CD4-positive, CD25-positive, alpha-beta regulatory T cell (primary cell): ENCODE data around the gene RNF213. TPM values are rescaled to one million over a fixed set of nuclear protein-coding genes. Genes with fewer than 3 reads are reported as not detected.
A peak's percentile ranks its signal among the peaks of the same experiment; 100 is the strongest.

Experiments
- ATAC-seq, 2 donors: fragments of 150-1000 bp; cut with Tn5 transposase; one replicate each; pipeline ENCODE4 v1.10.0; 2021; ENCODE audit warnings: low read depth in 2 of 2, moderate number of reproducible peaks in 2 of 2, moderate library complexity in 1 of 2
- DNase-seq, 3 donors: peaks; one replicate each; pipeline versions ENCODE4 v3.0.0 to v3.0.0-alpha.2; 2012 to 2022; ENCODE audit warnings: mixed read lengths in 1 of 3
- H3K27ac ChIP-seq: one replicate; pipeline ENCODE4 v1.7.0; 2013; ENCODE audit warnings: mild to moderate bottlenecking, low read length; ENCODE audit not compliant: insufficient read depth, poor library complexity, severe bottlenecking
- H3K27me3 ChIP-seq: one replicate; pipeline ENCODE4 v1.7.0; 2013; ENCODE audit warnings: low read length; ENCODE audit not compliant: control insufficient read depth, insufficient read depth
- H3K36me3 ChIP-seq: one replicate; pipeline ENCODE4 v1.7.0; 2013; ENCODE audit warnings: mild to moderate bottlenecking, low read length, moderate library complexity; ENCODE audit not compliant: control insufficient read depth, insufficient read depth
- H3K4me1 ChIP-seq: 2 replicates; pipeline ENCODE4 v1.7.0; 2013; ENCODE audit warnings: mild to moderate bottlenecking, low read length; ENCODE audit not compliant: insufficient read depth, control insufficient read depth, poor library complexity, severe bottlenecking
- H3K4me3 ChIP-seq: one replicate; pipeline ENCODE4 v1.7.0; 2013; ENCODE audit warnings: low read depth, mild to moderate bottlenecking, low read length, moderate library complexity
- H3K9me3 ChIP-seq, 2 experiments: 1 replicate in 1 of 2; 2 replicates in 1 of 2; pipeline ENCODE4 v1.7.0; 2013; ENCODE audit warnings: low read length in 2 of 2, mild to moderate bottlenecking in 1 of 2, moderate library complexity in 1 of 2; ENCODE audit not compliant: control insufficient read depth in 2 of 2
- H3K27ac Mint-ChIP-seq, 3 donors: one replicate each; pipeline ENCODE4 v1.8.0; 2020 to 2022; ENCODE audit warnings: mild to moderate bottlenecking in 3 of 3, mixed read lengths in 3 of 3, moderate library complexity in 2 of 3
- H3K27me3 Mint-ChIP-seq: one replicate; pipeline ENCODE4 v1.8.0; 2022; ENCODE audit warnings: mild to moderate bottlenecking, mixed read lengths
- H3K36me3 Mint-ChIP-seq: one replicate; pipeline ENCODE4 v1.8.0; 2020; ENCODE audit warnings: mixed read lengths
- H3K4me1 Mint-ChIP-seq, 4 donors: one replicate each; pipeline ENCODE4 v1.8.0; 2020 to 2022; ENCODE audit warnings: mixed read lengths in 4 of 4, mild to moderate bottlenecking in 1 of 4
- H3K4me3 Mint-ChIP-seq, 4 donors: one replicate each; pipeline ENCODE4 v1.8.0; 2020 to 2022; ENCODE audit warnings: mild to moderate bottlenecking in 4 of 4, mixed read lengths in 4 of 4, moderate library complexity in 3 of 4
- H3K9me3 Mint-ChIP-seq, 7 donors: one replicate each; pipeline ENCODE4 v1.8.0; 2020 to 2022; ENCODE audit warnings: mixed read lengths in 7 of 7, mild to moderate bottlenecking in 3 of 7, moderate library complexity in 2 of 7
- polyA plus RNA-seq, 4 donors: library from polyadenylated mRNA; unstranded; fragments of 300-500 nt; fragmentation: Illumina TruSeq; gene quantifications; one replicate each; pipeline ENCODE4 v1.2.3, GENCODE V29; 2021
- total RNA-seq: library from RNA; stranded (reverse); gene quantifications from one replicate; pipeline ENCODE4 v1.2.3, GENCODE V29; 2022

RNF213 gene
- total and polyA plus RNA-seq, 5 donors from 2014 or later, result 27.6 to 666 (median 32.4) TPM

GRCh38 chr17:80349751-80350150 is 89.1 kb downstream of the RNF213 start:
- Histone ChIP-seq H3K4me3 (no peak overlapping the region), H3K4me1 (no peaks in the 10 kb centered on the region), H3K27me3 (no peaks in the 10 kb centered on the region), H3K9me3 (no peaks in the 10 kb centered on the region), H3K36me3 (peaks cover 100% of the 10 kb centered on the region), H3K27ac (no peak overlapping the region)
- Mint-ChIP-seq H3K9me3 (no peaks in the 10 kb centered on the region), H3K4me1 (peaks cover 0 to 5% (median 3%) of the 10 kb centered on the region in 4 donors), H3K27me3 (no peaks in the 10 kb centered on the region), H3K4me3 (no peak overlapping the region), H3K36me3 (peaks cover 72% of the 10 kb centered on the region), H3K27ac (no peak overlapping the region)
- no peak for ATAC-seq
- DNase-seq, result no peak

- Histone ChIP-seq H3K4me1 (no peaks in the 10 kb centered on the region), H3K36me3 (peaks cover 96% of the 10 kb centered on the region), H3K27me3 (no peaks in the 10 kb centered on the region), H3K27ac (no peak overlapping the region), H3K4me3 (no peak overlapping the region), H3K9me3 (no peaks in the 10 kb centered on the region)
- no peak for DNase-seq
- Mint-ChIP-seq H3K4me3 (no peak overlapping the region), H3K4me1 (peaks cover 0 to 7% (median 2%) of the 10 kb centered on the region in 4 donors), H3K27me3 (no peaks in the 10 kb centered on the region), H3K27ac (no peak overlapping the region), H3K36me3 (peaks cover 56% of the 10 kb centered on the region), H3K9me3 (no peaks in the 10 kb centered on the region)
- no peak for ATAC-seq
Measured at GRCh38 chr17:80352216-80352895, 91.7 kb downstream of the RNF213 start.

GRCh38 chr17:80352991-80353665 is 92.5 kb downstream of the RNF213 start:
- H3K27me3 Mint-ChIP-seq, result no peaks in the 10 kb centered on the region
- H3K9me3 Mint-ChIP-seq, result no peaks in the 10 kb centered on the region
- DNase-seq (no peak), ATAC-seq (no peak)
- no peaks in the 10 kb centered on the region for H3K9me3 ChIP-seq
- H3K27me3 ChIP-seq, result no peaks in the 10 kb centered on the region
- peaks cover 0 to 7% (median 0%) of the 10 kb centered on the region in 4 donors for H3K4me1 Mint-ChIP-seq
- H3K4me1 ChIP-seq, result no peaks in the 10 kb centered on the region
- no peak overlapping the region for H3K4me3 ChIP-seq
- peaks cover 94% of the 10 kb centered on the region for H3K36me3 ChIP-seq
- H3K4me3 Mint-ChIP-seq, result peak overlapping the region in 1 of 4 donors; percentile 35
- H3K36me3 Mint-ChIP-seq, result peaks cover 58% of the 10 kb centered on the region
- H3K27ac ChIP-seq, result no peak overlapping the region
- no peak overlapping the region for H3K27ac Mint-ChIP-seq

GRCh38 chr17:80353718-80354275 is 93.1 kb downstream of the RNF213 start:
- Mint-ChIP-seq H3K27me3 (no peaks in the 10 kb centered on the region), H3K9me3 (no peaks in the 10 kb centered on the region), H3K36me3 (peaks cover 57% of the 10 kb centered on the region), H3K27ac (no peak overlapping the region), H3K4me1 (peaks cover 0 to 4% (median 0%) of the 10 kb centered on the region in 4 donors), H3K4me3 (no peak overlapping the region)
- DNase-seq (no peak), ATAC-seq (no peak)
- Histone ChIP-seq H3K4me3 (no peak overlapping the region), H3K9me3 (no peaks in the 10 kb centered on the region), H3K27ac (no peak overlapping the region), H3K36me3 (peaks cover 93% of the 10 kb centered on the region), H3K4me1 (no peaks in the 10 kb centered on the region), H3K27me3 (no peaks in the 10 kb centered on the region)

- Mint-ChIP-seq H3K4me1 (peaks cover 0 to 2% (median 0%) of the 10 kb centered on the region in 4 donors), H3K27me3 (no peaks in the 10 kb centered on the region), H3K4me3 (no peak overlapping the region), H3K9me3 (no peaks in the 10 kb centered on the region), H3K27ac (no peak overlapping the region), H3K36me3 (peaks cover 60% of the 10 kb centered on the region)
- Histone ChIP-seq H3K4me3 (no peak overlapping the region), H3K9me3 (no peaks in the 10 kb centered on the region), H3K36me3 (peaks cover 94% of the 10 kb centered on the region), H3K27ac (no peak overlapping the region), H3K27me3 (no peaks in the 10 kb centered on the region), H3K4me1 (no peaks in the 10 kb centered on the region)
- DNase-seq (no peak), ATAC-seq (no peak)
Measured at GRCh38 chr17:80354336-80354735, 93.7 kb downstream of the RNF213 start.

- H3K9me3 ChIP-seq, result no peaks in the 10 kb centered on the region
- H3K4me3 Mint-ChIP-seq, result no peak overlapping the region
- ATAC-seq, result peak in 1 of 2 donors; percentile 17
- DNase-seq, result no peak
- peaks cover 94% of the 10 kb centered on the region for H3K36me3 ChIP-seq
- H3K4me3 ChIP-seq, result no peak overlapping the region
- H3K36me3 Mint-ChIP-seq, result peaks cover 61% of the 10 kb centered on the region
- peaks cover 0 to 2% (median 0%) of the 10 kb centered on the region in 4 donors for H3K4me1 Mint-ChIP-seq
- no peaks in the 10 kb centered on the region for H3K27me3 Mint-ChIP-seq
- no peak overlapping the region for H3K27ac ChIP-seq
- no peak overlapping the region for H3K27ac Mint-ChIP-seq
- H3K9me3 Mint-ChIP-seq, result no peaks in the 10 kb centered on the region
- no peaks in the 10 kb centered on the region for H3K27me3 ChIP-seq
- H3K4me1 ChIP-seq, result no peaks in the 10 kb centered on the region
Measured at GRCh38 chr17:80356231-80356856, 95.7 kb downstream of the RNF213 start.

- H3K36me3 ChIP-seq, result peaks cover 94% of the 10 kb centered on the region
- Mint-ChIP-seq H3K36me3 (peaks cover 61% of the 10 kb centered on the region), H3K4me1 (peaks cover 0 to 2% (median 0%) of the 10 kb centered on the region in 4 donors), H3K4me3 (peak overlapping the region in 1 of 4 donors; percentile 15), H3K9me3 (no peaks in the 10 kb centered on the region), H3K27ac (peak overlapping the region in 1 of 3 donors; percentile 2), H3K27me3 (no peaks in the 10 kb centered on the region)
- H3K9me3 ChIP-seq, result no peaks in the 10 kb centered on the region
- no peak overlapping the region for H3K27ac ChIP-seq
- no peaks in the 10 kb centered on the region for H3K4me1 ChIP-seq
- no peak for DNase-seq
- H3K27me3 ChIP-seq, result no peaks in the 10 kb centered on the region
- H3K4me3 ChIP-seq, result no peak overlapping the region
- no peak for ATAC-seq
Measured at GRCh38 chr17:80358131-80358530, 97.5 kb downstream of the RNF213 start.
